GM21390 (cell line): ENCODE measurements around the gene DAAM2.
A peak's percentile ranks its signal among the peaks of the same experiment; 100 is the strongest.

Source experiments
- ATAC-seq: cut with Tn5 transposase; IDR thresholded peaks from one replicate; pipeline ENCODE4 v1.9.1; 2021; ENCODE audit not compliant: unreplicated experiment

Gene DAAM2

GRCh38 chr6:39786649-39787048 lies 5.5 kb upstream of the DAAM2 start:
- ATAC-seq: no peak

- no peak for ATAC-seq
Observed at GRCh38 chr6:39787322-39787721, 4.9 kb upstream of the DAAM2 start.

DNA sequence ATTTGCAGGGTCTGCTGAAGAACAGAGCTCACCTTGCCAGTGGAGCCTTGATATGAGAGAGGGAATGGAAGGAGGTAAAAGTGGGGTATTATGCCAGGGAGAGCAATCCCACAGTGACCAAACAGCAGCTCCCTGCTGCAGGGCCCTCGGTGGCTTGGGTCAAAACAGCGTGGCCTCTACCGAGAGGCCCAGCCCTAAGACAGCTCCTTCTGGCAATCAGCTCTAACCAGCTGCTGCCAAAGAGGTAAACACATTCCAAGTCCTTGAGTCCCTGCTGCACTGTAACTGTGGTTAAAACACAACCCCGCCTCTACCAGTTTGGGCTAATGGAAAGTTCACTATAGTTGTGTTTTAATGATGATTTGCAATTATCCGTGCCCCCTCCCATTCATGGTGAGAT lies 1.4 kb upstream of the DAAM2 start:
- ATAC-seq: no peak

DNA sequence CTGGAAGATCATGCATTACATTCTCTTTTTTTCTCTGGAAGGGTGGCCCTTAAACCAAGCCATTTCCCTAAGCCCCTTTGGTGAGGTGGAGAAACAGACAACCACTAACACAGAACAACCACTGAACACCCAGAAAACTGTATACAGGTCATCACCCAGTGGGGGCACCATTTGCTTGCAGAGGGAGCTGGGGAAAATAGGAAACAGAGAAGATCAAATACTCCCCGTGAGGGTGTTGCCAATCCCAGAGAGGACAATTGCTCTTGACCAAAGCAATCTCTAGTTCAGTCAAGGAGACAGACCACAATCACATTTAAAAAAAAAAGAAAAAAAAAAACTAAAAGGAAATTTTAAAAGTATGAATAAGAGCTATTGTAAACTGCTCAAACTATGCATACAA lies 865 bp upstream of the DAAM2 start:
- no peak for ATAC-seq

GRCh38 chr6:39792540-39793450 lies 619 bp downstream of the DAAM2 start:
- no peak for ATAC-seq

DNA sequence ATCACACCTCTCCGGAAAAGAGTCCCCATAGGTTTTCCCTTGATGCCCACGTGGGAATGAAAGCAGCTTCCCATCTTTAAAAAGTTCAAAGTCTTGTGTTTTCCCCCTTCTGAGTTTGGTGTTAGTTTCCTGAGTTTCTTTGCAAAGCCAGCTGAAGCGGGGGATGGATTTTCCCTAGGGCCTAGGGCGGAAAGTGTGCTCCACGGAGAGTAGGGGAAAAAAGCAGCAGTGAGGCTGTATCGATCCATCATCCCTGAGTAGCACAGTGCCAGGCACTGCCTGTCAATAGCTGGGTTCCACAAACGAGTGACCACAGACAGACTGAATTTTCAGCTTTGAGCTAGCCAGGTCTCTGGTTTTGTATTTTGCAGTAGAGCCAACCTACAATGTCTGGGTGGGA lies 1.3 kb downstream of the DAAM2 start:
- ATAC-seq: no peak

DNA sequence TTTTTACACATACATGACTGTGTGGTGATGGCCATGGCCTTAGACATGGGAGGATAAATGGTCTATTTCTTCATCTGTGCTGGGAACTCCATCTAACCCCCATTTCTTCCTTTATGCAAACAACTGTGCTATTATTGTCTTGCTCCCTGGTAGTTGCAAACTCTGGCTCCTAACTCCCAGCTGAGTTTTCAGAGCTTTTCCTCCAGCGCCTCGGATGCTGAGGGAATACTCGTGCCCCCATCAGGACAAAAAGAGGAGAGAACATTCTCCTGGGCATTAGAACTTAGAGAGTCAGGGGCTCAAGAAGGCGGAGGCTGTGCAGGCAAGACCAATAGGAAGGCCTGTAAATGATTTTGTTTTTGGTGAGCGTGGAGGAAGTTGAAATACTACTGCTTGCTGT lies 2.1 kb downstream of the DAAM2 start:
- ATAC-seq: no peak

GRCh38 chr6:39797751-39798150 lies 5.6 kb downstream of the DAAM2 start:
- ATAC-seq: no peak

DNA sequence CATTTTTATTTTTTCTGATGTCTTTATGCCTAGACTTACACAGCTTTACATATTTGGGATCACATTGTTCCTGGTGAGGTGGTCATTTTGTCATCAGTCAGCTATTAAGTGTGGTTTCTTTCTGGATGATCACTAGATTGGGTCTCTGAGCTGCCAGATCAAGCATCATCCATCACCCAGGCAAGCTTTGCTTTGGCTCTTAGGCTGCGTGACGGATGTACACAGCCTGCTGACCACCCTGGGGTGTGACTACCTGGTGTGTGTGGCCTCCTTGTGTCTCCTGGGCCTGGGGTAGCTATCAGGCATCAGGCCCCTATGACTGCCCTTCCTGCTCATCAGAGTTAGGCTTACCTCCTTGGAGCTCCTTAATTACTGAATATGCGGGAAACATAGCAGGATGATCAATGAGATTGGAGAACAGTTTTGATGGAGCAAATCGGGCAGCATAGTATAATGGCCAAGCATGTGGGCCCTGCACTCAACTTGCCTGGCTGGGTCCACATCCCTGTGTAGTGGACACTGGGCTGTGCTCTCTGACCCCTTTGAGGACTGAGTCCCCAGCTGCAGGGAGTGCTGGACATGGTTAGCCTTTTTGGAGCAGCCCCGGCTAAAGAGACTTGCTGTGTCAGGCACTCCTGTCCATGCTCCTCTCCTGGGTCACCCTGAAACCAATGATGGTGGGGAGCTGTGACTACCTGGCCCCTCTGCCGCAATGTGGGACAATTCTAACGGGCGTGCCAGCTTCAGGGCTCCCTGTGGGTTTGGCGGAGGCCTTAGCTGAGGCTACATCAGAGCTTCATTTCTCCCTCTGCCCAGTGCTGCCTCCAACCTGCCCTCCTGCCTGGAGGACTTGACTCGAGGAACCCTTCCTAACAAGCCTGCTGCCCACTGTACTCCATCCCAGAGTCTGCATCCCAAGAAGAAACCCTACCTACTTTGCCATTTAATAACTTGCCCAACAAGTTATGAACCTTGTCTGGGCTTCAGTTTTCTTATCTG lies 8.2 kb downstream of the DAAM2 start:
- no peak for ATAC-seq

- no peak for ATAC-seq
Observed at GRCh38 chr6:39801456-39802251, 9.5 kb downstream of the DAAM2 start.

GRCh38 chr6:39803872-39804271 lies 11.7 kb downstream of the DAAM2 start:
- ATAC-seq: no peak

DNA sequence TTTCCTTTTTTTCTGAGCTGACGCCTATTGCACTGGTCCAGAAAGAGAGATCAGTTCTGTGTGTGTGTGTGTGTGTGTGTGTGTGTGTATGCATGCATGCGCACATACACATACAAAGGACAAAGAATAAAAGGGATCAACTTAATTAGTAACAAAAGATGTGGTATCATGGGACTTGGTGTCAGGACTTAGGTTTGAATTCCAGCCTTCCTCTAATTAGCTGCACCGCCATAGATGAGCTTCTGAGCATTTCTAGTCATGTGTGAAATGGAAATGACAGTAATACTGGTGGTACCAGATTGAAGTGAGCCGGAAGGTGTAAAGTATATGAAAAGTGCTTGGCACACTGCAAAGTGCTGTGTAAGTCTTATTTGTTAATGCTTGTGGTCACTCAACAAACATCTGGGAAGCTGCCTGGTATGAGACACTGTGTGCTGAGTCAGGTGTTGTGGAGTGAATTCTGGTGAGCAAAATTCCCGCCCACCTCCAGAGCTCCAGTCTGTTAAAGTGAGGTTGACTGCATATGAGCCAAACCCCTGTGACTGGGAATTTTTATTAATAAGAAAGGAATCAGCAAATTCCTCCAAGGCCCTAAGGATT lies 12.4 kb downstream of the DAAM2 start:
- no peak for ATAC-seq

DNA sequence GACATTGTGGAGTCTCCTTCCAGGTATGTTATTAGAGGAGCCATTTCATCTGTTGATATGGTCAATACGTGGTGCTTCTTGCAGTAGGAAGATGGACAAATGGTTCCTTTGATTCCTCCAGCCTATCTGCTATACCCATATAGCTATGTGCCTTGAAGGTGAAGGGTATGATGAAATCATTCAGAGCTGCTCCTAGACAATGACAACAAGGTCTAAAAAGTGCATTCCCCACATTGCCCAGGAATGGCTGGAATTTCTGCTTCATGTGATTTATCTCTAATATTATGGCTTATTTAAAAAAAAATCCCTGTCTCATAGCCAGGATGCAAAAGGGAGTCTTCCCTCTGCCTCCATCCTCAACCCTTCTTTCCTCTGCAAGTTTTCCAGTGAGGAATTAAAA lies 14.1 kb downstream of the DAAM2 start:
- no peak for ATAC-seq

GRCh38 chr6:39808346-39808745 lies 16.2 kb downstream of the DAAM2 start:
- ATAC-seq: no peak

- no peak for ATAC-seq
Observed at GRCh38 chr6:39808964-39809363, 16.8 kb downstream of the DAAM2 start.

- no peak for ATAC-seq
Observed at GRCh38 chr6:39811835-39812345, 19.7 kb downstream of the DAAM2 start.

DNA sequence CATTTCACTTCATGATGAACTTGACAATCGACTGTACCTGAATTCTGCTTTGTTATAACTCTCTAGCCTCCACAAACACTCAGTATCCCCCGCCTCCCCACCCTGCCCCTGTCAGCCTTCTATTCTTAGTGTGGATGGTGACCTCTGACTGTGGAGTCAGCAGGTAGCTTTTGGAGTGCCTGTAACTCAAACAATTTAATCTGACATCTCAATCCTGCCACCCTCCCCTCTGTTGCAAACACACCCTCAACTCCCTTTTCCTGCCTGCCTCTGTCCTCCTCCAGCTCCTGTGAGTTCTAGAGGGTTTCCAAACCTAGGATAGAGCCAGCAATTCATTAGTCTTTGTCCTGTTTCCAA lies 20.3 kb downstream of the DAAM2 start:
- no peak for ATAC-seq

DNA sequence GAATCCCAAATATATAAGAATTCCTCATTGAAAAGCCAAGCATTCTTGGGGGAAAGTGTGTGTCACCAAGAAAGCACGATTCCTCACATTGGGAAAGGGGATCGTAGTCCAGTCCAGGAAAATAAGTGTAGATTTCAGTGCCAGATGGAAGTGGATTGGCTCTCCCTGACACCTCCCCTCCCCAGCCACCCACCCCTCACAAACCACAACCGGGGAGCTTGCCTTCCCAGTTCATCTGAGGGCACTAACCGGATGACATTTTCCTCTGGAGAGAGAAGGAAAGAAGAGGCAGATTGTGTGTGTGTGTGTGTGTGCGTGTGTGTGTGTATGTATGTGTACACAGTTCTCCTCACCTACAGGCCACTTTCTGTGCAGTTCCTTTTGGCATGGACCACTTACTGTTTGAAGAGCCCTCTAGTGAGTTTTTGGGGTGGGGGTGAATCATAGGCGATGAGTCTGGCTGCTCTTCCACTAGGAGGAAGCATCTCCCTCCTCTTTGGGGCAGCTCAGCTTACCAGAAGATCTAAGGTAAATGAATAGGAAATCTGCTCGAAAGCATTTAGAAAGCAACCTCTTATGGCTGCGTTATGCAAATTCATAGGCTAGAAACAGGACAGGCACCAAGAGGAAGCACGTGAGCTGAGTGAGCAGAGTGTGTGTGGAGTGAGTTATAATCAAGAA lies 20.8 kb downstream of the DAAM2 start:
- ATAC-seq: peak; percentile 83

DNA sequence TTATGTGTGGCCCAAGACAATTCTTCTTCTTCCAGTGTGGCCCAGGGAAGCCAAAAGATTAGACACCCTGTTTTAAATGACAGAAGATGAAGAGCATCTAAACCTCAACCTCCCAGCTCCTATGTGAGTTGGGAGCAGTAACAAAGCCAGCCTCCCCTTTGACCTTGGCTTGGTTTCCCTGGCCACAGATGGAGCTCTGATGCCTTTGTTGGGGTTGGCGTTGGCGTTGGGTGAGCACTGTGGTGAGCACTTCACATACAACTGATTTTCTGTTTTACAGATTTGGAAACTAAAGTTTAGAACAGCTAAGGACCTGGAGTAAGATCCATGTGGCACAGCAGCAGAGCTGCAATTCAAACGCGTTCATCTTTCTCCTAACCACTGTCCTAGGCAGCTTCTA lies 22.1 kb downstream of the DAAM2 start:
- no peak for ATAC-seq

- ATAC-seq: no peak
Observed at GRCh38 chr6:39815356-39815755, 23.2 kb downstream of the DAAM2 start.
